SK-N-SH treated with all-trans-retinoic acid at 6 μM for 48 hours (cell line): ENCODE results near the gene AP4S1.

Source experiments
- ARNTL ChIP-seq: fragments of 450-650 bp; formaldehyde crosslinking; IDR thresholded peaks from 2 replicates; pipeline ENCODE4 v1.5.0; 2020; ENCODE audit warnings: low read depth, mild to moderate bottlenecking, moderate library complexity, borderline replicate concordance
- CREB5 ChIP-seq: fragments of 250-450 bp; sonication (Bioruptor Pico); IDR thresholded peaks from 2 replicates; pipeline ENCODE4 v1.5.1; 2020; ENCODE audit warnings: low read depth, mild to moderate bottlenecking, moderate library complexity
- PATZ1 ChIP-seq: fragments of 250-450 bp; sonication (Bioruptor Pico); IDR thresholded peaks from 2 replicates; pipeline ENCODE4 v1.8.0; 2020; ENCODE audit warnings: mild to moderate bottlenecking, moderate library complexity, borderline replicate concordance
- TCF4 ChIP-seq: fragments of 250-450 bp; sonication (Bioruptor Pico); IDR thresholded peaks from 2 replicates; pipeline ENCODE4 v1.8.0; 2021; ENCODE audit warnings: mild to moderate bottlenecking, moderate library complexity, borderline replicate concordance
- ZC3H10 ChIP-seq: fragments of 250-450 bp; sonication (Bioruptor Pico); IDR thresholded peaks from 2 replicates; pipeline ENCODE4 v1.5.1; 2021; ENCODE audit warnings: mild to moderate bottlenecking, moderate library complexity
- ZFP30 ChIP-seq: fragments of 450-650 bp; formaldehyde crosslinking; IDR thresholded peaks from 2 replicates; pipeline ENCODE4 v1.5.0; 2022; ENCODE audit warnings: mild to moderate bottlenecking, moderate library complexity
- ZNF565 ChIP-seq: fragments of 450-650 bp; formaldehyde crosslinking; conservative IDR thresholded peaks from 2 replicates; pipeline ENCODE4 v1.5.0; 2020; ENCODE audit warnings: low read depth, mild to moderate bottlenecking, moderate library complexity
- ZNF8 ChIP-seq: fragments of 450-650 bp; formaldehyde crosslinking; IDR thresholded peaks from 2 replicates; pipeline ENCODE4 v1.5.0; 2020; ENCODE audit warnings: mild to moderate bottlenecking, moderate library complexity

GRCh38 chr14:31001339-31001658 lies 24.1 kb upstream of the AP4S1 start:
- no peak for TF ChIP-seq CREB5 (CRISPR knock-in tag)
- TF ChIP-seq PATZ1 (CRISPR knock-in tag) = no peak
- TF ChIP-seq ZFP30 (CRISPR knock-in tag) = no peak
- no peak for TF ChIP-seq ARNTL (CRISPR knock-in tag)
- TF ChIP-seq ZC3H10 = no peak
- no peak for TF ChIP-seq TCF4 (CRISPR knock-in tag)
- TF ChIP-seq ZNF565 (CRISPR knock-in tag) = no peak
- no peak for TF ChIP-seq ZNF8 (CRISPR knock-in tag)
